ENCODE data around the gene IREB2.
A peak's percentile ranks its signal among the peaks of the same experiment; 100 is the strongest.

The IREB2 gene

DNA sequence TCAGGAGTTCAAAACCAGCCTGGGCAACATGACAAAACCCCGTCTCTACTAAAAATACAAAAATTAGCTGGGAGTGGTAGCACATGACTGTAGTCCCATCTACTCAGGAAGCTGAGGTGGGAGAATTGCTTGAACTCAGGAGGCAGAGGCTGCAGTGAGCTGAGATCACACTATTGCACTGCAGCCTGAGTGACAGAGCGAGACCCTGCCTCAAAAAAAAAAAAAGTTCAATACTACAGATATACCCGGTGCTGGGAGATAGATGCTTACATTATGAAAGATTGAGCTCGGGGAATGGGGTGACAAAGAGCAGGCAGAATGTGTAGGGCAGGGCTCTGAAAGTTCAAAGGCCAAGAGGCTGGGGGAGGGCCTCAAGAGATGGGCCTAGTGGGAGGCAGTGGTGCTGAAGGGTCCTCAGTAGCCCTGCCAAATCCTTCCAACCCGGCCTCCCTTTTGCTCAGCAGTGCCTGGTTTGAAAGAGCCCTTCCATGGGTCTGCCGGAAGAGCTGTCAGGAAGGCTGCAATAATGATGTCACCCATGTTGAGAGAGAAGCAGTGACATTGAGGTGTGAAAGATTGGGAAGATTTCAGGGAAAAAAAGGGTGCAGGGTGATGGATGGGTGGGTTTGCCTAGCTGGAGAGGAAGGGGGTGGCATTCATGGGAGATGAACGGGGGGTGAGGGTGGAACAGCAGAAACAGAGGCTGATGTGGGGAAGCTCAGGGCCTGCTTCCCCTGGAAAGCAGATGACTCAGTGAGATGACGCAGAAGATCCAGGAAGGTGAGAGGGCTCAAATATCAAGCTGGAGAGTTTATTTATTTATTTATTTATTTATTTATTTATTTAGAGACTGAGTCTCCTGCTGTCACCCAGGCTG is 20.0 kb upstream of the IREB2 start:
- H3K27me3 ChIP-seq (ENCODE audit: low read depth, low read length) = 0 out of 2 replicates have a peak, but pooled peaks cover 6% of the 10 kb centered on the region
- no peak overlapping the region for H2AFZ ChIP-seq (ENCODE audit: low read depth, low read length)
- H4K20me1 ChIP-seq (ENCODE audit: insufficient read depth, low read length) = no peaks in the 10 kb centered on the region
- no peaks in the 10 kb centered on the region for H3K9me3 ChIP-seq (ENCODE audit: insufficient read depth, low read length)
- H3K9ac ChIP-seq (ENCODE audit: low read length) = no peak overlapping the region
- TF ChIP-seq EZH2phosphoT487 (IDR thresholded peaks at IDR 0.05; ENCODE audit: low read depth) = no peak
- TF ChIP-seq, protein P1, sequence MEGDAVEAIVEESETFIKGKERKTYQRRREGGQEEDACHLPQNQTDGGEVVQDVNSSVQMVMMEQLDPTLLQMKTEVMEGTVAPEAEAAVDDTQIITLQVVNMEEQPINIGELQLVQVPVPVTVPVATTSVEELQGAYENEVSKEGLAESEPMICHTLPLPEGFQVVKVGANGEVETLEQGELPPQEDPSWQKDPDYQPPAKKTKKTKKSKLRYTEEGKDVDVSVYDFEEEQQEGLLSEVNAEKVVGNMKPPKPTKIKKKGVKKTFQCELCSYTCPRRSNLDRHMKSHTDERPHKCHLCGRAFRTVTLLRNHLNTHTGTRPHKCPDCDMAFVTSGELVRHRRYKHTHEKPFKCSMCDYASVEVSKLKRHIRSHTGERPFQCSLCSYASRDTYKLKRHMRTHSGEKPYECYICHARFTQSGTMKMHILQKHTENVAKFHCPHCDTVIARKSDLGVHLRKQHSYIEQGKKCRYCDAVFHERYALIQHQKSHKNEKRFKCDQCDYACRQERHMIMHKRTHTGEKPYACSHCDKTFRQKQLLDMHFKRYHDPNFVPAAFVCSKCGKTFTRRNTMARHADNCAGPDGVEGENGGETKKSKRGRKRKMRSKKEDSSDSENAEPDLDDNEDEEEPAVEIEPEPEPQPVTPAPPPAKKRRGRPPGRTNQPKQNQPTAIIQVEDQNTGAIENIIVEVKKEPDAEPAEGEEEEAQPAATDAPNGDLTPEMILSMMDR (IDR thresholded peaks at IDR 0.05; ENCODE audit: low read depth, low read length) = no peak
- peaks cover 22% of the 10 kb centered on the region for H3K4me1 ChIP-seq (ENCODE audit: low read length)
- H3K4me3 ChIP-seq (ENCODE audit: low read length) = no peak overlapping the region
- no peak overlapping the region for H3K27ac ChIP-seq (ENCODE audit: low read length)
- no peaks in the 10 kb centered on the region for H3K79me2 ChIP-seq (ENCODE audit: low read length)
- H3K36me3 ChIP-seq (replicated peaks; ENCODE audit: low read depth, low read length) = no peaks in the 10 kb centered on the region
- H3K4me2 ChIP-seq (ENCODE audit: low read length) = no peak overlapping the region

GRCh38 chr15:78418686-78419085 is 19.3 kb upstream of the IREB2 start:
- Histone ChIP-seq H3K4me3 (ENCODE audit: low read length) (no peak overlapping the region), H3K36me3 (replicated peaks; ENCODE audit: low read depth, low read length) (no peaks in the 10 kb centered on the region), H3K9me3 (ENCODE audit: insufficient read depth, low read length) (no peaks in the 10 kb centered on the region), H3K79me2 (ENCODE audit: low read length) (no peaks in the 10 kb centered on the region), H3K27me3 (ENCODE audit: low read depth, low read length) (0 out of 2 replicates have a peak, but pooled peaks cover 6% of the 10 kb centered on the region), H3K4me1 (ENCODE audit: low read length) (peaks cover 24% of the 10 kb centered on the region), H3K9ac (ENCODE audit: low read length) (no peak overlapping the region), H3K27ac (ENCODE audit: low read length) (no peak overlapping the region), H4K20me1 (ENCODE audit: insufficient read depth, low read length) (no peaks in the 10 kb centered on the region), H2AFZ (ENCODE audit: low read depth, low read length) (no peak overlapping the region), H3K4me2 (ENCODE audit: low read length) (no peak overlapping the region)
- no peak for TF ChIP-seq EZH2phosphoT487 (IDR thresholded peaks at IDR 0.05; ENCODE audit: low read depth)
- TF ChIP-seq, protein P1 (IDR thresholded peaks at IDR 0.05; ENCODE audit: low read depth, low read length) = no peak

GRCh38 chr15:78419367-78419766 is 18.6 kb upstream of the IREB2 start:
- no peaks in the 10 kb centered on the region for H3K79me2 ChIP-seq (ENCODE audit: low read length)
- no peaks in the 10 kb centered on the region for H3K9me3 ChIP-seq (ENCODE audit: insufficient read depth, low read length)
- no peak overlapping the region for H3K9ac ChIP-seq (ENCODE audit: low read length)
- H3K27ac ChIP-seq (ENCODE audit: low read length) = no peak overlapping the region
- H4K20me1 ChIP-seq (ENCODE audit: insufficient read depth, low read length) = no peaks in the 10 kb centered on the region
- peaks cover 24% of the 10 kb centered on the region for H3K4me1 ChIP-seq (ENCODE audit: low read length)
- 0 out of 2 replicates have a peak, but pooled peaks cover 6% of the 10 kb centered on the region for H3K27me3 ChIP-seq (ENCODE audit: low read depth, low read length)
- no peak overlapping the region for H3K4me3 ChIP-seq (ENCODE audit: low read length)
- H3K4me2 ChIP-seq (ENCODE audit: low read length) = no peak overlapping the region
- H2AFZ ChIP-seq (ENCODE audit: low read depth, low read length) = 0 out of 2 replicates have a peak overlapping the region, but pooled peaks have one; percentile 16
- TF ChIP-seq, protein P1 (IDR thresholded peaks at IDR 0.05; ENCODE audit: low read depth, low read length) = no peak
- no peak for TF ChIP-seq EZH2phosphoT487 (IDR thresholded peaks at IDR 0.05; ENCODE audit: low read depth)
- no peaks in the 10 kb centered on the region for H3K36me3 ChIP-seq (replicated peaks; ENCODE audit: low read depth, low read length)

DNA sequence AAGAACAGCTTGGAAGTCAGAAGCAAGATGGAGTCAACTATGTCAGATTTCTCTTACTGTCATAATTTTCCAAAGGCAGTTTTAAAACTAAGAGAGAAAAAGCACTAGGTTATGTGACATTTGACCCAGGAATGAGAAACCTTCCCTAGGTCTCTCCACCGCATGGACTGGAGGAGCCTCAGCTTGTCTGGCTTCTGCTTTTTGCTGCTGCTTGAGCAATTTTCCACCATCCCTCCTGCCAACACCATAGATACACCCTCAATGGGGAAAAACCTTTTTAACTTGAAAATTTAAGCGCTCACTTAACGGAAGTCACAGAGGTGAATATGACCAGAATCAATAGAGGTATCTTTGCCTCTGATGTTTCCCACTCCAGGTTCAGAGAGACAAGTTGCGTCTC is 17.8 kb upstream of the IREB2 start:
- H3K79me2 ChIP-seq (ENCODE audit: low read length) = no peaks in the 10 kb centered on the region
- no peak overlapping the region for H3K4me3 ChIP-seq (ENCODE audit: low read length)
- TF ChIP-seq EZH2phosphoT487 (IDR thresholded peaks at IDR 0.05; ENCODE audit: low read depth) = no peak
- TF ChIP-seq, protein P1 (IDR thresholded peaks at IDR 0.05; ENCODE audit: low read depth, low read length) = no peak
- no peaks in the 10 kb centered on the region for H3K9me3 ChIP-seq (ENCODE audit: insufficient read depth, low read length)
- no peaks in the 10 kb centered on the region for H3K36me3 ChIP-seq (replicated peaks; ENCODE audit: low read depth, low read length)
- H4K20me1 ChIP-seq (ENCODE audit: insufficient read depth, low read length) = no peaks in the 10 kb centered on the region
- no peak overlapping the region for H3K9ac ChIP-seq (ENCODE audit: low read length)
- no peak overlapping the region for H2AFZ ChIP-seq (ENCODE audit: low read depth, low read length)
- no peaks in the 10 kb centered on the region for H3K27me3 ChIP-seq (ENCODE audit: low read depth, low read length)
- no peak overlapping the region for H3K4me2 ChIP-seq (ENCODE audit: low read length)
- peaks cover 19% of the 10 kb centered on the region for H3K4me1 ChIP-seq (ENCODE audit: low read length)
- no peak overlapping the region for H3K27ac ChIP-seq (ENCODE audit: low read length)
